Muscle of leg (tissue), 11 donors: ENCODE results near the gene SPTBN4. TPM values are rescaled to one million over a fixed set of nuclear protein-coding genes. Genes with fewer than 3 reads are reported as not detected.
"Not testable (repeated sequence)": the region's sequence is repeated elsewhere in the genome, so short reads cannot be mapped to it uniquely, and the experiment has no call there.

Source experiments
- DNase-seq: peaks from one replicate; pipeline ENCODE4 v3.0.0; 2013
- H3K27ac ChIP-seq: one replicate; pipeline ENCODE4 v1.5.1; 2013; ENCODE audit warnings: mild to moderate bottlenecking, low read length, control low read depth
- H3K27me3 ChIP-seq: one replicate; pipeline ENCODE4 v1.6.1; 2013; ENCODE audit warnings: low read length; ENCODE audit not compliant: control insufficient read depth, insufficient read depth
- H3K36me3 ChIP-seq: one replicate; pipeline ENCODE4 v1.6.1; 2013; ENCODE audit warnings: low read length; ENCODE audit not compliant: control insufficient read depth, insufficient read depth
- H3K4me1 ChIP-seq: one replicate; pipeline ENCODE4 v1.6.1; 2013; ENCODE audit warnings: low read length; ENCODE audit not compliant: control insufficient read depth, insufficient read depth
- H3K4me3 ChIP-seq: one replicate; pipeline ENCODE4 v1.5.1; 2013; ENCODE audit warnings: low read length, control low read depth
- H3K9me3 ChIP-seq: replicated peaks from 2 replicates; pipeline ENCODE4 v1.6.1; 2013; ENCODE audit warnings: low read depth, low read length; ENCODE audit not compliant: control insufficient read depth
- WGBS: methylation state at CpG from one replicate; pipeline ENCODE4 v1.1.5; 2013; ENCODE audit warnings: missing lambda C conversion rate; ENCODE audit not compliant: insufficient coverage; 5-methylcytosine and 5-hydroxymethylcytosine counted together
- polyA plus RNA-seq, 8 donors: library from polyadenylated mRNA; unstranded; fragments of 120-200 nt; gene quantifications; one replicate each; pipeline versions ENCODE4 v1.2.1 to v1.2.3, GENCODE V29; 2013; ENCODE audit warnings: inconsistent platforms in 1 of 8, low replicate concordance in 1 of 8; ENCODE audit not compliant: insufficient read length in 8 of 8, insufficient read depth in 1 of 8
- total RNA-seq: library from RNA; stranded (reverse); fragments of 120-200 nt; gene quantifications from one replicate; pipeline ENCODE4 v1.2.4, GENCODE V29; 2013

The SPTBN4 gene
- total and polyA plus RNA-seq, 9 donors = 0.23 to 0.73 (median 0.43) TPM

GRCh38 chr19:40559394-40559793 is 92.6 kb downstream of the SPTBN4 start:
- Histone ChIP-seq H3K27me3 (peaks cover 37% of the 10 kb centered on the region), H3K27ac (no peak overlapping the region), H3K9me3 (no peaks in the 10 kb centered on the region), H3K36me3 (no peaks in the 10 kb centered on the region), H3K4me3 (no peak overlapping the region), H3K4me1 (peaks cover 3% of the 10 kb centered on the region)
- no CpG with 5 or more reads among the region's 3 CpGs for WGBS
- DNase-seq = no peak

- WGBS = 64% methylated on average over 20 of the region's 20 CpGs
- peaks cover 31% of the 10 kb centered on the region for H3K27me3 ChIP-seq
These were observed 93.3 kb downstream of the SPTBN4 start for GRCh38 chr19:40560092-40560507.

GRCh38 chr19:40561947-40562346 is 95.1 kb downstream of the SPTBN4 start:
- no peaks in the 10 kb centered on the region for H3K36me3 ChIP-seq
- H3K9me3 ChIP-seq = no peaks in the 10 kb centered on the region
- no peak for DNase-seq
- no peaks in the 10 kb centered on the region for H3K4me1 ChIP-seq
- H3K4me3 ChIP-seq = no peak overlapping the region
- WGBS = 57% methylated on average over 4 of the region's 4 CpGs
- H3K27ac ChIP-seq = no peak overlapping the region
- peaks cover 45% of the 10 kb centered on the region for H3K27me3 ChIP-seq

More at GRCh38 chr19:40560092-40560507, 93.3 kb downstream of the SPTBN4 start:
- Histone ChIP-seq H3K36me3 (no peaks in the 10 kb centered on the region), H3K4me3 (no peak overlapping the region), H3K27ac (no peak overlapping the region), H3K9me3 (no peaks in the 10 kb centered on the region), H3K4me1 (no peaks in the 10 kb centered on the region)
- no peak for DNase-seq

GRCh38 chr19:40564535-40564934 is 97.7 kb downstream of the SPTBN4 start:
- not testable (repeated sequence) for DNase-seq, H3K36me3 ChIP-seq, H3K4me3 ChIP-seq, H3K4me1 ChIP-seq, H3K9me3 ChIP-seq, H3K27ac ChIP-seq
- WGBS = 67% methylated on average over 1 of the region's 1 CpG
- peaks cover 69% of the 10 kb centered on the region for H3K27me3 ChIP-seq

GRCh38 chr19:40565355-40565754 is 98.6 kb downstream of the SPTBN4 start:
- H3K4me3 ChIP-seq = no peak overlapping the region
- WGBS = 75% methylated on average over 2 of the region's 7 CpGs
- no peaks in the 10 kb centered on the region for H3K36me3 ChIP-seq
- peaks cover 65% of the 10 kb centered on the region for H3K27me3 ChIP-seq
- H3K27ac ChIP-seq = no peak overlapping the region
- H3K9me3 ChIP-seq = no peaks in the 10 kb centered on the region
- H3K4me1 ChIP-seq = peaks cover 6% of the 10 kb centered on the region
- DNase-seq = no peak

GRCh38 chr19:40565910-40566495 is 99.2 kb downstream of the SPTBN4 start:
- Histone ChIP-seq H3K9me3 (no peaks in the 10 kb centered on the region), H3K4me3 (no peak overlapping the region), H3K4me1 (peaks cover 6% of the 10 kb centered on the region), H3K36me3 (no peaks in the 10 kb centered on the region), H3K27me3 (peaks cover 61% of the 10 kb centered on the region), H3K27ac (no peak overlapping the region)
- 49% methylated on average over 7 of the region's 14 CpGs for WGBS
- no peak for DNase-seq

- Histone ChIP-seq H3K4me3 (no peak overlapping the region), H3K4me1 (peaks cover 6% of the 10 kb centered on the region), H3K27ac (no peak overlapping the region), H3K9me3 (no peaks in the 10 kb centered on the region), H3K36me3 (no peaks in the 10 kb centered on the region), H3K27me3 (peaks cover 61% of the 10 kb centered on the region)
- DNase-seq = no peak
- 6% methylated on average over 13 of the region's 20 CpGs for whole genome bisulfite sequencing
These were observed 100.4 kb downstream of the SPTBN4 start for GRCh38 chr19:40567040-40567749.

- H3K27ac ChIP-seq = no peak overlapping the region
- no peak for DNase-seq
- H3K4me1 ChIP-seq = peaks cover 6% of the 10 kb centered on the region
- H3K4me3 ChIP-seq = no peak overlapping the region
- peaks cover 59% of the 10 kb centered on the region for H3K27me3 ChIP-seq
- H3K9me3 ChIP-seq = no peaks in the 10 kb centered on the region
- H3K36me3 ChIP-seq = no peaks in the 10 kb centered on the region
- 5% methylated on average over 70 of the region's 70 CpGs for WGBS
These were observed 101.1 kb downstream of the SPTBN4 start for GRCh38 chr19:40567750-40568494.

GRCh38 chr19:40570313-40571004 is 103.7 kb downstream of the SPTBN4 start:
- Histone ChIP-seq H3K27ac (no peak overlapping the region), H3K4me1 (peaks cover 6% of the 10 kb centered on the region), H3K9me3 (no peaks in the 10 kb centered on the region), H3K36me3 (no peaks in the 10 kb centered on the region), H3K4me3 (peak overlapping the region; percentile 26), H3K27me3 (peaks cover 44% of the 10 kb centered on the region)
- WGBS = 0% methylated on average over 42 of the region's 53 CpGs
- peak; percentile 97 for DNase-seq

- Histone ChIP-seq H3K4me1 (peaks cover 8% of the 10 kb centered on the region), H3K27ac (no peak overlapping the region), H3K36me3 (no peaks in the 10 kb centered on the region), H3K9me3 (no peaks in the 10 kb centered on the region), H3K4me3 (no peak overlapping the region), H3K27me3 (peaks cover 40% of the 10 kb centered on the region)
- 25% methylated on average over 2 of the region's 3 CpGs for WGBS
- DNase-seq = no peak
These were observed 104.2 kb downstream of the SPTBN4 start for GRCh38 chr19:40571005-40571318.
